Mesenchymal stem cell (in vitro differentiated cells and primary cell): ENCODE results near the gene BUD31.
"Not testable (repeated sequence)": the region's sequence is repeated elsewhere in the genome, so short reads cannot be mapped to it uniquely, and the experiment has no call there.

Experiments used
- DNase-seq: peaks from one replicate; pipeline ENCODE4 v3.0.0-alpha.2; 2013
- H2AFZ ChIP-seq: one replicate; pipeline ENCODE4 v1.6.1; 2013; ENCODE audit warnings: low read depth, mild to moderate bottlenecking, control low read depth, inconsistent platforms, low read length, moderate library complexity
- H2AK5ac ChIP-seq: 2 replicates; pipeline ENCODE4 v1.6.1; 2013; ENCODE audit warnings: low read length, moderate library complexity, mild to moderate bottlenecking, inconsistent platforms; ENCODE audit not compliant: severe bottlenecking
- H2BK120ac ChIP-seq: one replicate; pipeline ENCODE4 v1.6.1; 2013; ENCODE audit warnings: low read depth, mild to moderate bottlenecking, inconsistent platforms, low read length, moderate library complexity
- H2BK12ac ChIP-seq, 2 experiments: one replicate each; pipeline ENCODE4 v1.6.1; 2013; ENCODE audit warnings: inconsistent platforms in 2 of 2, low read length in 2 of 2, mild to moderate bottlenecking in 2 of 2, moderate library complexity in 2 of 2, control low read depth in 1 of 2
- H2BK15ac ChIP-seq: one replicate; pipeline ENCODE4 v1.6.1; 2013; ENCODE audit warnings: mild to moderate bottlenecking, low read depth, inconsistent platforms; ENCODE audit not compliant: poor library complexity, severe bottlenecking
- H2BK5ac ChIP-seq: 2 replicates; pipeline ENCODE4 v1.6.1; 2013; ENCODE audit warnings: low read depth, mild to moderate bottlenecking, low read length, control low read depth, inconsistent platforms; ENCODE audit not compliant: poor library complexity, severe bottlenecking
- H3K14ac ChIP-seq, 2 experiments: one replicate each; pipeline ENCODE4 v1.6.1; 2013; ENCODE audit warnings: inconsistent platforms in 2 of 2, low read length in 2 of 2, control low read depth in 1 of 2, mild to moderate bottlenecking in 1 of 2, moderate library complexity in 1 of 2
- H3K18ac ChIP-seq, 2 experiments: one replicate each; pipeline ENCODE4 v1.6.1; 2013; ENCODE audit warnings: inconsistent platforms in 2 of 2, low read length in 2 of 2, control low read depth in 1 of 2, low read depth in 1 of 2, mild to moderate bottlenecking in 1 of 2
- H3K23ac ChIP-seq, 2 experiments: one replicate each; pipeline ENCODE4 v1.6.1; 2013; ENCODE audit warnings: inconsistent platforms in 2 of 2, low read length in 2 of 2, mild to moderate bottlenecking in 2 of 2, moderate library complexity in 2 of 2, control low read depth in 1 of 2
- H3K27ac ChIP-seq: 2 replicates; pipeline ENCODE4 v1.5.1; 2013; ENCODE audit warnings: mild to moderate bottlenecking, moderate library complexity, low read length, control low read depth, inconsistent platforms; ENCODE audit not compliant: poor library complexity, severe bottlenecking
- H3K27me3 ChIP-seq, 2 experiments: 2 replicates each; pipeline versions ENCODE4 v1.6.1 to v1.7.0; 2013; ENCODE audit warnings: low read length in 2 of 2, mild to moderate bottlenecking in 2 of 2, moderate library complexity in 2 of 2, control low read depth in 1 of 2, inconsistent platforms in 1 of 2; ENCODE audit not compliant: control insufficient read depth in 1 of 2, insufficient read depth in 1 of 2
- H3K36me3 ChIP-seq, 2 experiments: 2 replicates each; pipeline versions ENCODE4 v1.6.1 to v1.7.0; 2013; ENCODE audit warnings: low read length in 2 of 2, control low read depth in 1 of 2, inconsistent platforms in 1 of 2, low read depth in 1 of 2, mild to moderate bottlenecking in 1 of 2; ENCODE audit not compliant: insufficient read depth in 2 of 2, control insufficient read depth in 1 of 2
- H3K4ac ChIP-seq, 2 experiments: one replicate each; pipeline ENCODE4 v1.6.1; 2013; ENCODE audit warnings: inconsistent platforms in 2 of 2, low read length in 2 of 2, mild to moderate bottlenecking in 2 of 2, moderate library complexity in 2 of 2, control low read depth in 1 of 2, low read depth in 1 of 2
- H3K4me1 ChIP-seq: 2 replicates; pipeline ENCODE4 v1.6.1; 2013; ENCODE audit warnings: low read depth, low read length, control low read depth; ENCODE audit not compliant: control insufficient read depth, insufficient read depth
- H3K4me2 ChIP-seq: 2 replicates; pipeline ENCODE4 v1.6.1; 2013; ENCODE audit warnings: low read length, mild to moderate bottlenecking, inconsistent platforms; ENCODE audit not compliant: poor library complexity, severe bottlenecking
- H3K4me3 ChIP-seq, 2 experiments: 2 replicates each; pipeline versions ENCODE4 v1.5.1 to v1.7.0; 2013; ENCODE audit warnings: low read length in 2 of 2, mild to moderate bottlenecking in 2 of 2, control low read depth in 1 of 2, low read depth in 1 of 2; ENCODE audit not compliant: insufficient read depth in 1 of 2
- H3K79me1 ChIP-seq: replicated peaks from 2 replicates; pipeline ENCODE4 v1.6.1; 2013; ENCODE audit warnings: mild to moderate bottlenecking, control low read depth, low read length, inconsistent platforms; ENCODE audit not compliant: poor library complexity, severe bottlenecking
- H3K9ac ChIP-seq: 2 replicates; pipeline ENCODE4 v1.7.0; 2013; ENCODE audit warnings: mild to moderate bottlenecking, low read length, moderate library complexity
- H3K9me3 ChIP-seq: 2 replicates; pipeline ENCODE4 v1.7.0; 2013; ENCODE audit warnings: mild to moderate bottlenecking, low read length; ENCODE audit not compliant: control insufficient read depth
- H4K8ac ChIP-seq: one replicate; pipeline ENCODE4 v1.6.1; 2013; ENCODE audit warnings: inconsistent platforms, mild to moderate bottlenecking, low read length, moderate library complexity
- H4K91ac ChIP-seq: one replicate; pipeline ENCODE4 v1.6.1; 2013; ENCODE audit warnings: mild to moderate bottlenecking, low read length, inconsistent platforms
- WGBS: methylation state at CpG from one replicate; pipeline ENCODE4 v1.1.7; 2013; ENCODE audit warnings: mixed read lengths; 5-methylcytosine and 5-hydroxymethylcytosine counted together

BUD31 gene

DNA sequence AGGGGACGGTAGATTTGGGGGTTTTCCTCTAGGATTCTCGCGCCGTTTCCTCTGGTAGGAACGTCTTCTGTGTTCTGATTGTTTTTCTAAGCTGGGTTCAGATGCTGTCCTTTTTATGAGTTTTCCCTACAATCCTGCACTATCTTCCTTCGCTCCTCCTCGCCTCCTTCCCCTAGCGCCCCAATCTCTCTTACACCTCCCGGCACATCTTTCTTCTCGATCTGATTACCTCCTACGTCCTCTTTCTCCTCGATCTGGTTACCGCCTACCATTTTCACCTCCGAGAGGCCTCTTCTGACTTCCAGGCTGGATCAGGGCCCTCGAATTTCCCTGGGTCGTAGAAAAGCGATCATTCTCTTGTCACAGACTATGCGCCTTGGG is 413 bp downstream of the BUD31 start:
- peak overlapping the region in 1 of 2 experiments; percentile 63 for H3K4ac ChIP-seq
- peak overlapping the region; percentile 52 for H4K8ac ChIP-seq
- peak overlapping the region; percentile 86 to 99 for H3K4me3 ChIP-seq
- peak overlapping the region; percentile 28 for H2AK5ac ChIP-seq
- 1% methylated on average over 17 of the region's 18 CpGs for WGBS
- H3K14ac ChIP-seq, result peak overlapping the region in 1 of 2 experiments; percentile 74
- peak overlapping the region; percentile 33 for H2BK15ac ChIP-seq
- H2BK12ac ChIP-seq, result no peak overlapping the region
- H3K9ac ChIP-seq, result peak overlapping the region; percentile 100
- peak overlapping the region; percentile 81 to 90 for H3K18ac ChIP-seq
- H2BK120ac ChIP-seq, result peak overlapping the region; percentile 13
- no peaks in the 10 kb centered on the region for H3K9me3 ChIP-seq
- peak overlapping the region; percentile 77 for H3K4me2 ChIP-seq
- H3K23ac ChIP-seq, result no peak overlapping the region
- peak overlapping the region; percentile 53 for H2BK5ac ChIP-seq
- H2AFZ ChIP-seq, result no peak overlapping the region
- no peak for DNase-seq
- no peak overlapping the region for H4K91ac ChIP-seq
- H3K36me3 ChIP-seq, result peaks cover 31 to 42% of the 10 kb centered on the region in 2 experiments
- H3K79me1 ChIP-seq, result peaks cover 6% of the 10 kb centered on the region
- peaks cover 15% of the 10 kb centered on the region for H3K4me1 ChIP-seq
- no peaks in the 10 kb centered on the region for H3K27me3 ChIP-seq
- H3K27ac ChIP-seq, result peak overlapping the region; percentile 99

GRCh38 chr7:99409806-99410205 is 1.0 kb downstream of the BUD31 start:
- peaks cover 8% of the 10 kb centered on the region for H3K79me1 ChIP-seq
- no peak for DNase-seq
- H3K36me3 ChIP-seq, result peaks cover 30 to 48% of the 10 kb centered on the region in 2 experiments
- H4K91ac ChIP-seq, result no peak overlapping the region
- no peak overlapping the region for H2BK12ac ChIP-seq
- H2BK15ac ChIP-seq, result no peak overlapping the region
- no peaks in the 10 kb centered on the region for H3K9me3 ChIP-seq
- H3K27ac ChIP-seq, result no peak overlapping the region
- H3K14ac ChIP-seq, result no peak overlapping the region
- peaks cover 9% of the 10 kb centered on the region for H3K4me1 ChIP-seq
- H3K18ac ChIP-seq, result no peak overlapping the region
- no peak overlapping the region for H2AK5ac ChIP-seq
- H2AFZ ChIP-seq, result no peak overlapping the region
- no peak overlapping the region for H3K4ac ChIP-seq
- H3K27me3 ChIP-seq, result no peaks in the 10 kb centered on the region
- peak overlapping the region; percentile 100 for H3K9ac ChIP-seq
- H3K23ac ChIP-seq, result no peak overlapping the region
- peak overlapping the region; percentile 53 for H2BK5ac ChIP-seq
- peak overlapping the region; percentile 77 for H3K4me2 ChIP-seq
- no peak overlapping the region for H4K8ac ChIP-seq
- no peak overlapping the region for H2BK120ac ChIP-seq
- H3K4me3 ChIP-seq, result peak overlapping the region in 1 of 2 experiments; percentile 99
- WGBS, result 77% methylated on average over 2 of the region's 3 CpGs

DNA sequence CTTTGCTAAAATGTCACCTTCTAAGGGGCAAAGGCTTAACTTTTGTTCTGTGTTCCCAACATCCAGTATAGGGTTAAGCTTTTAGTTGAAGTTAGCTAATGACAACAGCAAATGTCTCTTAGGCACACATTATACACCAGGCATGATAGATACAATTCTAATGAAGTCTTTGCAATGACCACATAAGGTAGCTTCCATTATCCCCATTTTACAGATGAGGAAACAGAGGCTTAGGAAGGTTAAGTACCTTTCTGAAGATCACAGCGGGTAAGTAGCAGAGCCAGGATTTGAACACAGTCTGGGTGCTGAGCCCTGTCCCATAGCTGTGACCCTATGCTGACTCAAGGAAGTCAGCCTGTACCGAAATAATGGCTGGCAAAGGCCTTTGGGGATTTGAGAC is 1.9 kb downstream of the BUD31 start:
- Histone ChIP-seq H4K8ac (no peak overlapping the region), H3K27me3 (no peaks in the 10 kb centered on the region), H3K4me2 (no peak overlapping the region), H2BK5ac (no peak overlapping the region), H3K4me3 (peak overlapping the region in 1 of 2 experiments; percentile 99), H2AK5ac (no peak overlapping the region), H2BK12ac (no peak overlapping the region), H3K79me1 (peaks cover 9% of the 10 kb centered on the region), H3K36me3 (peaks cover 31 to 50% of the 10 kb centered on the region in 2 experiments), H3K4ac (no peak overlapping the region), H3K9ac (peak overlapping the region; percentile 100), H3K18ac (no peak overlapping the region), H2AFZ (no peak overlapping the region), H2BK15ac (no peak overlapping the region), H3K9me3 (no peaks in the 10 kb centered on the region), H3K14ac (no peak overlapping the region), H3K23ac (no peak overlapping the region), H2BK120ac (no peak overlapping the region), H4K91ac (no peak overlapping the region), H3K4me1 (peaks cover 4% of the 10 kb centered on the region), H3K27ac (no peak overlapping the region)
- 100% methylated on average over 2 of the region's 2 CpGs for WGBS
- DNase-seq, result no peak

GRCh38 chr7:99415513-99416127 is 6.9 kb downstream of the BUD31 start:
- not testable (repeated sequence) for H2AK5ac ChIP-seq, H4K8ac ChIP-seq, H3K4me3 ChIP-seq, H4K91ac ChIP-seq, H2BK120ac ChIP-seq, H2BK5ac ChIP-seq, H3K18ac ChIP-seq, H2BK12ac ChIP-seq, H2BK15ac ChIP-seq, H2AFZ ChIP-seq, H3K27ac ChIP-seq, H3K4me1 ChIP-seq, H3K9me3 ChIP-seq, H3K4me2 ChIP-seq, H3K14ac ChIP-seq, H3K4ac ChIP-seq, H3K9ac ChIP-seq, H3K23ac ChIP-seq, H3K27me3 ChIP-seq
- DNase-seq, result peak; percentile 75
- peaks cover 80 to 94% of the 10 kb centered on the region in 2 experiments for H3K36me3 ChIP-seq
- H3K79me1 ChIP-seq, result peaks cover 31% of the 10 kb centered on the region
- 61% methylated on average over 12 of the region's 17 CpGs for WGBS
